Measurements from ENCODE around the gene SPATS2.
A peak's percentile ranks its signal among the peaks of the same experiment; 100 is the strongest.
"Not testable (repeated sequence)": the region's sequence is repeated elsewhere in the genome, so short reads cannot be mapped to it uniquely, and the experiment has no call there.

The SPATS2 gene

DNA sequence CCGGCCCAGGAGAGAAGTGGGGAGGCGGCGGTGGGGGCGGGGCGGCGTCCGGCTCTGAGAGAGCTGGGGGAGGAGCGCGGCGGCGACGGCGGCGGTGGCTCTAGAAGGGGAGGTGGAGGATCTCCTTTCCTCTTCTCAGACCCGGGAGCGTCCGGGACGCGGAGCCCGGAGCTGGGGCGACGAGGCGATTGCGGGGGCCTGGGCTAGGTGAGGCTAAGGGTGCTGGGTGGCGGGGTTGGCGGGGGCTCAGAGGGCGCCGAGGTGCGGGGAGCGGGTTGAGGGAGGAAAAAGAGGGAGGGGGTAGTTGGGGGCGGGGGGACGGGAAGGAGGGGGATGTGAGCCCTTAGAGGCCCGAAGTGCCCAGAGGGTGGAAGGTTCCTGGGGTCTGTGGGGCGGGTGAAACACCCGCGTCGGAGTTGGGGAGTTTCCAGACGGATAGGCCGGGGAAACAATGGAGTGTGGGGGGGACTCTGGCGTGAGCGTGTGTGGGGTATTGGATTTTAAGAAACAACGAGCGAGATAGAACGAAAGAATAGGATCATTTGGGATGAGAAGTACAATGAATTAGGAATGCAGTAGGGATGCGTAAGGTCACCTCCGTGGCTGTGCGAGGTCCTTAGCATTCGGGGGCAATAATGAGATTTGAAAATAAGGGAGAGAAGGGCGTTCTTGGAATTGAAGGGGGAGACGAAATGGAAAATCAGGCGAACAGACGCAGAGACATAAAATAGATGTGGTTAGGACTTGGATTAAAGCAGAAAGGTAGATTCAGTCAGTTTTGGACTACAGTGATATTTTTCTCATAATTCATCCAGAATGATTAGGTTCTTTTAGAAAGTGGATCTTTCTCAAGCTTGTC, at the start of gene SPATS2:
Gene SPATS2 (plus strand): TSS at position 82 of the 859 bp plus-strand sequence. CDS start 93,551 bp downstream, outside the sequence.
- peak within 1 kb of the TSS; percentile 70; the same call in 1 of the 2 replicates for H2AFZ ChIP-seq (ENCODE audit: low read length)
- peaks cover 9% of the 10 kb centered on the region; the same call in 1 of the 2 replicates for H3K36me3 ChIP-seq (ENCODE audit: insufficient read depth, low read length)
- H4K20me1 ChIP-seq (ENCODE audit: insufficient read depth, low read length): no peaks in the 10 kb centered on the region
- H3K9me2 ChIP-seq (ENCODE audit: low read depth, low read length): no peaks in the 10 kb centered on the region
- peak within 1 kb of the TSS; percentile 84 for H3K4me3 ChIP-seq (ENCODE audit: low read depth, low read length, poor library complexity, severe bottlenecking)
- TF ChIP-seq, protein P1, sequence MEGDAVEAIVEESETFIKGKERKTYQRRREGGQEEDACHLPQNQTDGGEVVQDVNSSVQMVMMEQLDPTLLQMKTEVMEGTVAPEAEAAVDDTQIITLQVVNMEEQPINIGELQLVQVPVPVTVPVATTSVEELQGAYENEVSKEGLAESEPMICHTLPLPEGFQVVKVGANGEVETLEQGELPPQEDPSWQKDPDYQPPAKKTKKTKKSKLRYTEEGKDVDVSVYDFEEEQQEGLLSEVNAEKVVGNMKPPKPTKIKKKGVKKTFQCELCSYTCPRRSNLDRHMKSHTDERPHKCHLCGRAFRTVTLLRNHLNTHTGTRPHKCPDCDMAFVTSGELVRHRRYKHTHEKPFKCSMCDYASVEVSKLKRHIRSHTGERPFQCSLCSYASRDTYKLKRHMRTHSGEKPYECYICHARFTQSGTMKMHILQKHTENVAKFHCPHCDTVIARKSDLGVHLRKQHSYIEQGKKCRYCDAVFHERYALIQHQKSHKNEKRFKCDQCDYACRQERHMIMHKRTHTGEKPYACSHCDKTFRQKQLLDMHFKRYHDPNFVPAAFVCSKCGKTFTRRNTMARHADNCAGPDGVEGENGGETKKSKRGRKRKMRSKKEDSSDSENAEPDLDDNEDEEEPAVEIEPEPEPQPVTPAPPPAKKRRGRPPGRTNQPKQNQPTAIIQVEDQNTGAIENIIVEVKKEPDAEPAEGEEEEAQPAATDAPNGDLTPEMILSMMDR (IDR thresholded peaks at IDR 0.05; ENCODE audit: low read length): no peak
- TF ChIP-seq EZH2 (IDR thresholded peaks at IDR 0.05; ENCODE audit: borderline replicate concordance, low read length): no peak
- H3K27me3 ChIP-seq (ENCODE audit: insufficient read depth, low read length): no peaks in the 10 kb centered on the region
- no peaks in the 10 kb centered on the region for H3F3A ChIP-seq (ENCODE audit: insufficient read depth, low read length)
- H3K4me2 ChIP-seq (ENCODE audit: low read length): peak within 1 kb of the TSS; percentile 81
- peaks cover 42% of the 10 kb centered on the region for H3K79me2 ChIP-seq (ENCODE audit: insufficient read depth, low read length)
- peaks cover 30% of the 10 kb centered on the region for H3K4me1 ChIP-seq (ENCODE audit: insufficient read depth, low read length, severe bottlenecking)
- H3K9ac ChIP-seq (ENCODE audit: low read length): peak within 1 kb of the TSS; percentile 98
- peak within 1 kb of the TSS; percentile 84 for H3K27ac ChIP-seq (ENCODE audit: low read depth, low read length, poor library complexity, severe bottlenecking)
- H3K9me3 ChIP-seq (ENCODE audit: low read length): no peaks in the 10 kb centered on the region

DNA sequence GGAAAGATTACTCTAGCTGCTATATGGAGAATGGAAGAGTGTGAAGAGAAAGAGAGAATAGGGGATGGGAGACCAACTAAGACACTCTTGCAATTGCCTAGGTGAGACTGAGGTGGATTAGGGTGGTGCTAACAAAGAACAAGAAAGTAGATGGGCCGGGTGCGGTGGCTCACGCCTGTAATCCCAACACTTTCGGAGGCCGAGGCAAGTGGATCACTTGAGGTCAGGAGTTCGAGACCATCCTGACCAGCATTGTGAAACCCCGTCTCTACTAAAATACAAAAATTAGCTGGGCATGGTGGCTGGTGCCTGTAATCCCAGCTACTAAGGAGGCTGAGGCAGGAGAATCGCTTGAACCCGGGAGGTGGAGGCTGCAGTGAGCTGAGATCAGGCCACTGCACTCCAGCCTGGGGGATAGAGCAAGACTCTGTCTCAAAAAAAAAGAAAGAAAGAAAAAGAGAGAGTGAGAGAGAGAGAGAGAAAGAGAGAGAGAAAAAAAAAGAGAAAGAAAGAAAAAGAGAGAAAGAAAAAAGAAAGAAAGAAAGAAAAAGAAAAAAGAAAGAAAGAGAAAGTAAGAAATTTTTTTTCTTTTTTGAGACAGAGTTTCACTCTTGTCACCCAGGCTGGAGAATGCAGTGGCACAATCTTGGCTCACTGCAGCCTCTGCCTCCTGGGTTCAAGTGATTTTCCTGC, 46.7 kb upstream of the SPATS2 start:
- peaks cover 16% of the 10 kb centered on the region for H3K36me3 ChIP-seq (ENCODE audit: insufficient read depth, low read length)
- not testable (repeated sequence) for H3K27ac ChIP-seq (ENCODE audit: low read depth, low read length, poor library complexity, severe bottlenecking); H3K79me2 ChIP-seq (ENCODE audit: insufficient read depth, low read length); H2AFZ ChIP-seq (ENCODE audit: low read length); H3F3A ChIP-seq (ENCODE audit: insufficient read depth, low read length); H3K9ac ChIP-seq (ENCODE audit: low read length); H4K20me1 ChIP-seq (ENCODE audit: insufficient read depth, low read length); H3K4me2 ChIP-seq (ENCODE audit: low read length); H3K9me2 ChIP-seq (ENCODE audit: low read depth, low read length); H3K4me3 ChIP-seq (ENCODE audit: low read depth, low read length, poor library complexity, severe bottlenecking); H3K9me3 ChIP-seq (ENCODE audit: low read length); H3K27me3 ChIP-seq (ENCODE audit: insufficient read depth, low read length)
- peaks cover 20% of the 10 kb centered on the region for H3K4me1 ChIP-seq (ENCODE audit: insufficient read depth, low read length, severe bottlenecking)

DNA sequence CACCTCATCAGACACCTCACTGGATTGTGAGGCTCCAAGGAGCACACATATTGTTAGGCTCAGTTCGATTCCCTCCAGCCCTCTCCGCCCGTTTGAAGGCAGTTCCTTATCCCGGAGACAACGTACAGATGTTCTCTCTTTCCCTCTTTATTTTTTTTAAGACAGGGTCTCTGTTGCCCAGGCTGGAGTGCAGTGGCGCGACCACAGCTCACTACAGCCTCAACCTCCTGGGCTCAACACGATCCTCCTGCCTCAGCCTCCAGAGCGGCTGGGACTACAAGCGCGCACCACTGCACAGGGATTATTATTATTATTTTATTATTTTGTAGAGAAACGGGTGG, 44.9 kb upstream of the SPATS2 start:
- Histone ChIP-seq H3K27me3 (ENCODE audit: insufficient read depth, low read length) (no peaks in the 10 kb centered on the region), H2AFZ (ENCODE audit: low read length) (peak overlapping the region; percentile 85; the same call in 1 of the 2 replicates), H4K20me1 (ENCODE audit: insufficient read depth, low read length) (no peaks in the 10 kb centered on the region), H3K36me3 (ENCODE audit: insufficient read depth, low read length) (peaks cover 33% of the 10 kb centered on the region), H3F3A (ENCODE audit: insufficient read depth, low read length) (no peaks in the 10 kb centered on the region), H3K4me2 (ENCODE audit: low read length) (peak overlapping the region; percentile 78), H3K4me3 (ENCODE audit: low read depth, low read length, poor library complexity, severe bottlenecking) (peak overlapping the region; percentile 94), H3K9me2 (ENCODE audit: low read depth, low read length) (no peaks in the 10 kb centered on the region), H3K79me2 (ENCODE audit: insufficient read depth, low read length) (peaks cover 7% of the 10 kb centered on the region; the same call in 1 of the 2 replicates), H3K9ac (ENCODE audit: low read length) (peak overlapping the region; percentile 84), H3K27ac (ENCODE audit: low read depth, low read length, poor library complexity, severe bottlenecking) (no peak overlapping the region), H3K9me3 (ENCODE audit: low read length) (no peaks in the 10 kb centered on the region), H3K4me1 (ENCODE audit: insufficient read depth, low read length, severe bottlenecking) (peaks cover 20% of the 10 kb centered on the region)
- no peak for TF ChIP-seq EZH2 (IDR thresholded peaks at IDR 0.05; ENCODE audit: borderline replicate concordance, low read length)
- TF ChIP-seq, protein P1 (IDR thresholded peaks at IDR 0.05; ENCODE audit: low read length): no peak

Data from OCI-LY1 (cell line).